ENCODE results near the gene MACROD1. TPM values are rescaled to one million over a fixed set of nuclear protein-coding genes. Genes with fewer than 3 reads are reported as not detected.

Gene MACROD1
- total RNA-seq, 2 donors from 2014 or later: 33.5 to 68.2 TPM

DNA sequence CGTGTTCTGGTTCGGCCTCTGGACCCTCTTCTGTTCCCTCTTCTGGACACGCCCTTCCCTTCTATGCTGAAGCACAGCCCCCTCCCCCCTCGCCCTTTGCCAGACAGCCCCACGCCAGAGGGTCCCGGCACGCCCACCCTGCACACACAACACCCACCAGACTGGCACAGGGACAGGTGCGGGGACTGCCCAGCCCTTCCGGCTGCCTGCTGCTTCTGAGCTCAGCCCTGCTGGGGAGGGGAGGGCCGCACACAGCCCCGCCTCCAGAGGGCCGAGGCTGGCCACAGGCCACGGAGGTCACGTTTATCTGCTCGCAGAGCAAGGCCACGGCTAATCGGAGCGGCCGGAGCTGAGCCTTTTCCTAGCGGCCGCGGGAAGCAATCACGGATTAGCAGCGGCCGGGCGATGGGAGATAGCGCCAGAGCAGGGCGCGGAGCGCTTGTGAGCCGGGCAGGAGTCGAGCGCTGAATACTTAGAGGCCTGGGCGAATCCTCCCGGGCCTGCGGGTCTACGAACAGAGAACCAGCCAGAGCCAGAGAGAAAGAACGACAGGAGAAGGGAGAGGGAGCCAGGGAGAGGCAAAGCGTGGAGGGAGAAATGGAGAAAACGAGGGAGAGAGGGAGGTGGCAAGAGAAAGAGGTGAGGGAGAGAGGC lies 158.2 kb downstream of the MACROD1 start:
- Histone ChIP-seq H3K36me3 (no peaks in the 10 kb centered on the region), H3K27ac (no peak overlapping the region), H3K27me3 (replicated peaks; ENCODE audit: insufficient read depth) (no peaks in the 10 kb centered on the region), H3K4me1 (replicated peaks) (no peaks in the 10 kb centered on the region), H3K4me3 (peak overlapping the region in 1 of 2 donors; percentile 20), H3K9me3 (no peaks in the 10 kb centered on the region)
- intact Hi-C loops (cut with DNase I): no loop called here
- no peak for DNase-seq (ENCODE audit: low spot score)
- TF ChIP-seq POLR2A (IDR thresholded peaks at IDR 0.05) (no peak), POLR2AphosphoS5 (IDR thresholded peaks at IDR 0.05) (no peak)
- TF ChIP-seq, protein P1, sequence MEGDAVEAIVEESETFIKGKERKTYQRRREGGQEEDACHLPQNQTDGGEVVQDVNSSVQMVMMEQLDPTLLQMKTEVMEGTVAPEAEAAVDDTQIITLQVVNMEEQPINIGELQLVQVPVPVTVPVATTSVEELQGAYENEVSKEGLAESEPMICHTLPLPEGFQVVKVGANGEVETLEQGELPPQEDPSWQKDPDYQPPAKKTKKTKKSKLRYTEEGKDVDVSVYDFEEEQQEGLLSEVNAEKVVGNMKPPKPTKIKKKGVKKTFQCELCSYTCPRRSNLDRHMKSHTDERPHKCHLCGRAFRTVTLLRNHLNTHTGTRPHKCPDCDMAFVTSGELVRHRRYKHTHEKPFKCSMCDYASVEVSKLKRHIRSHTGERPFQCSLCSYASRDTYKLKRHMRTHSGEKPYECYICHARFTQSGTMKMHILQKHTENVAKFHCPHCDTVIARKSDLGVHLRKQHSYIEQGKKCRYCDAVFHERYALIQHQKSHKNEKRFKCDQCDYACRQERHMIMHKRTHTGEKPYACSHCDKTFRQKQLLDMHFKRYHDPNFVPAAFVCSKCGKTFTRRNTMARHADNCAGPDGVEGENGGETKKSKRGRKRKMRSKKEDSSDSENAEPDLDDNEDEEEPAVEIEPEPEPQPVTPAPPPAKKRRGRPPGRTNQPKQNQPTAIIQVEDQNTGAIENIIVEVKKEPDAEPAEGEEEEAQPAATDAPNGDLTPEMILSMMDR (IDR thresholded peaks at IDR 0.05): peak in 2 of 4 experiments; percentile 9 to 25
- WGBS: 18% methylated on average over 34 of the region's 40 CpGs

DNA sequence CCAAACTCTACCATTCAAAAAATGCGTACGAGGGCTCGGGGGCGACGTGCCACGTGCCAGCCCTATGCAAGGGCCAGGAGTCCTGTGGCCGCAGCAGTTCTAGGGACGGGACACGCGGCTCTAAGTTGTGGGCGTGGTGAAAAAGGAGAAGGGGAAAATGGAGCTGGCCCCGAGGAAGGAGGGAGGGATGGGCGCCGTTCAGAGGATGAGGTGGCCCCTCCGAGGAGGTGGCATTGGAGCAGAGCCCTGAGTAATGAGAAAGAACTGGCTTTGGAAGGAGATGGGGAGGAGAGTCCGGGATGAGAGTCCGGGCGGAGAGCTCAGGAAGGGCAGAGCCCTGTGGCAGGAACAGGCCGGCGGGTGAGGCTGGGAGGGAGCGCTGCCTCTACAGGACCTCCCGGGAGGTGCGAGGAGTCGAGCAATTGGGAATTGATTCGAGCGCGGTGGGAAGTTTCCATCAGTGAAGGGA lies 158.7 kb downstream of the MACROD1 start:
- 12% methylated on average over 27 of the region's 27 CpGs for WGBS
- Histone ChIP-seq H3K27me3 (replicated peaks; ENCODE audit: insufficient read depth) (no peaks in the 10 kb centered on the region), H3K27ac (no peak overlapping the region), H3K4me3 (no peak overlapping the region), H3K9me3 (no peaks in the 10 kb centered on the region), H3K4me1 (replicated peaks) (no peaks in the 10 kb centered on the region), H3K36me3 (no peaks in the 10 kb centered on the region)
- intact Hi-C loops (cut with DNase I): no loop called here
- DNase-seq (ENCODE audit: low spot score): no peak
- TF ChIP-seq POLR2AphosphoS5 (IDR thresholded peaks at IDR 0.05): no peak
- TF ChIP-seq, protein P1 (IDR thresholded peaks at IDR 0.05): no peak
- TF ChIP-seq POLR2A (IDR thresholded peaks at IDR 0.05): no peak

DNA sequence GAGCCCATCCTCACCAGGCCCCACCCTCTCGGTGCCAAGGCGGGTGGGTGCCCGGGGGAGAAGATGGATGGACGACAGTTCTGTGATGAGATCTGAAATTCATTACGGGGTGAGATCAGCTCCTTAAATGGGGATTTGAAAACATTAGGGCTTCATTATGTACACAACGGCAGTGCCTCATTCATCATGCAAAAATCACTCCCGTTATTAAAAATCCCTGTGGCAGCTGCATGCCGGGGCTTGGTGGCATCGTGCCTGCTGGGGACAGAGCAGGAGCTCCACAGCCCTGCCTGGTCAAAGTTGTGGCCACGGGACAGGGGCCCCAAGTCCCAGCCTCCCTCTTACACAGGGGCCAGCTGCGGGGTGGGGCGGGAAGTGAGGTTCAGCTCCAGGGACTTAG lies 159.5 kb downstream of the MACROD1 start:
- H3K27me3 ChIP-seq (replicated peaks; ENCODE audit: insufficient read depth): no peaks in the 10 kb centered on the region
- TF ChIP-seq POLR2A (IDR thresholded peaks at IDR 0.05) (no peak), POLR2AphosphoS5 (IDR thresholded peaks at IDR 0.05) (no peak)
- TF ChIP-seq, protein P1 (IDR thresholded peaks at IDR 0.05): no peak
- intact Hi-C loops (cut with DNase I): no loop called here
- WGBS: 70% methylated on average over 12 of the region's 12 CpGs
- H3K9me3 ChIP-seq: no peaks in the 10 kb centered on the region
- H3K4me3 ChIP-seq: no peak overlapping the region
- H3K4me1 ChIP-seq (replicated peaks): no peaks in the 10 kb centered on the region
- H3K27ac ChIP-seq: no peak overlapping the region
- H3K36me3 ChIP-seq: no peaks in the 10 kb centered on the region
- no peak for DNase-seq (ENCODE audit: low spot score)

DNA sequence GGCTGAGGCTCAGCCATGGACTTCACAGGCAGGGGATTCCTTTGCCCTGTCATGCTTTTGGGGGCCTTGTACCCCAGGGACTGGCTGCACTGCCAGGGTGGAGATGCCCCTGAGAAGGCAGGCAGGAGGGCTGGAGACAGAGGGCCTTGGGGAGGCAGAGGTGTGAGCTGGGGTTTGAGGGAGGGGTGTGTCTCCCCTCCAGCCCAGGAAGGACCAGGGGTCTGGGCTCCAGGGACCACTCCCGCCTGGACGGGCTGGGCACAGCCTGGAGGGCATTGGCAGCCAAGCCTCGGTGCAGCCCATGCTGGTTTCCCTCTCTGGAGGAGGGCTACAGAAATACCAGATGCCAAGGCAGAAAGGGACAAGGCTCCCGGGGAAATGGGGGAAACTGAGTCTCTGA lies 160.2 kb downstream of the MACROD1 start:
- no peaks in the 10 kb centered on the region for H3K27me3 ChIP-seq (replicated peaks; ENCODE audit: insufficient read depth)
- no peak overlapping the region for H3K4me3 ChIP-seq
- no peaks in the 10 kb centered on the region for H3K9me3 ChIP-seq
- WGBS: 89% methylated on average over 4 of the region's 4 CpGs
- H3K4me1 ChIP-seq (replicated peaks): no peaks in the 10 kb centered on the region
- no peak for DNase-seq (ENCODE audit: low spot score)
- intact Hi-C loops (cut with DNase I): no loop called here
- H3K27ac ChIP-seq: no peak overlapping the region
- no peak for TF ChIP-seq POLR2AphosphoS5 (IDR thresholded peaks at IDR 0.05)
- no peak for TF ChIP-seq POLR2A (IDR thresholded peaks at IDR 0.05)
- TF ChIP-seq, protein P1 (IDR thresholded peaks at IDR 0.05): no peak
- H3K36me3 ChIP-seq: no peaks in the 10 kb centered on the region

DNA sequence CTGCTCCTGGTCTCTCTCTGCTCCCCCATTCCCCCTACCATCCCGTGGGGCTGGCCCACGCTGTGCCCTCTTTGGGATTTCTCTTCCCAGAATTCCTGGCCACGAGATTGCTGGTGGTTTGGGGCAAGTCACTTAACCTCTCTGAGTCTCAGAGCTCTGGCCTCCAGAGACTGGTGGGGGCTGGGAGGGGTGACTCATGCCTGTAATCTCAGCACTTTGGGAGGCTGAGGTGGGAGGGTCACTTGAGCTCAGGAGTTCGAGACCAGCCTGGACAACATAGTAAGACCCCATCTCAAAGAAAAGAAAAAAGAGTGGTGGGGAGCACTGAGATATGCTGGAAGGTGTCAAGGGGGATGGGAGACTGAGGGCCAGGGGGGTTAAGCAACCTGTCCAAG lies 161.3 kb downstream of the MACROD1 start:
- no peak for TF ChIP-seq POLR2A (IDR thresholded peaks at IDR 0.05)
- no peak for TF ChIP-seq POLR2AphosphoS5 (IDR thresholded peaks at IDR 0.05)
- TF ChIP-seq, protein P1 (IDR thresholded peaks at IDR 0.05): no peak
- no peak overlapping the region for H3K4me3 ChIP-seq
- H3K4me1 ChIP-seq (replicated peaks): peaks cover 7% of the 10 kb centered on the region
- intact Hi-C loops (cut with DNase I): no loop called here
- WGBS: 80% methylated on average over 4 of the region's 4 CpGs
- H3K36me3 ChIP-seq: no peaks in the 10 kb centered on the region
- H3K27me3 ChIP-seq (replicated peaks; ENCODE audit: insufficient read depth): no peaks in the 10 kb centered on the region
- DNase-seq (ENCODE audit: low spot score): no peak
- H3K9me3 ChIP-seq: no peaks in the 10 kb centered on the region
- H3K27ac ChIP-seq: no peak overlapping the region

Data from prostate gland (tissue), 2 donors.